GM12874 (cell line): ENCODE results near the gene FGFBP3.

ENCODE experiments used
- TF ChIP-seq, protein P1 (sequence below): IDR thresholded peaks from 2 replicates; pipeline ENCODE4 v1.5.1; 2011; ENCODE audit warnings: low read depth, mild to moderate bottlenecking, control low read depth, low read length, moderate library complexity; ENCODE audit not compliant: insufficient read depth

The FGFBP3 gene

DNA sequence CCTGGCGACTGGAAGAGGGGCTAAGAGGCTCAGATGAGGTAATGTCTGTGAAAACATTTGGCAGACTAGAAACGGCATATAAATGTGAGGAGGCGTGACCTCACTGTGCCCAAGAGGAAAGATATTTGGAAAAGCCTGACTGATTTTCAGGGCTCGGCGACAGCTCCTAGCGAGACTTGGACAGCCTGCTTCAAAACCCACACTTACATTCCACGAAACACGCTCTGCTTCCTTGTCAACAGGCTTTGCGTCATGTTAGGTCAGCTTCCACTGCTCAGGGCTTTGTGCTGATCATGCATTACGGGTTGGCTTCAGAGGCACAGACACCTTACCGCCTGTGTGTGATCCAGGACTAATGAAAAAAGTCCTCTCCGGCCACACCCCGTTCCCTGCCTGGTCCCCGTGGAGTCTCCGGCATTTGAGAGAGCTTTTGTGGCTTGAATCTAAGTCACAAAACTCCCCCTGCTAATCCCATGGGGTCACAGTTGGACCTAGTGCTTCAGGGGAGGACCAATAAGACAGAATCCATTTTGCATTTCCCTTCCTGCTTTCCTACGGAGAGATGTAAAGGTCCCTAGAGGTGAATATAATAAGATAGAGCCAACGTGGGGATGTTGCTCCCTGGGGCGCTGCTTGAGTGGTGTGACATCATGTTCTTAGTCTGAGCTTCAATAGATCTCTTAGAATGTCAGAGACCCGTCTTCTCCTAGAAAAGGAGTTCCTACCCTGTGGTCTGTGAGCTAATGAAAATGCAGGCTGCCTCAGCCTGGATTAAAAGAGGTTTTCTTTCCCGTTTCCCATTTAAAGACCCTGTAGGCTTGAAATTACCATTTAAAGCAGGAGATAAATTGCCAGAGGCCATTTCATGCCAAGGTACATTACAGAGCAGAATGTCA, 25.5 kb downstream of the FGFBP3 start:
- TF ChIP-seq, protein P1, sequence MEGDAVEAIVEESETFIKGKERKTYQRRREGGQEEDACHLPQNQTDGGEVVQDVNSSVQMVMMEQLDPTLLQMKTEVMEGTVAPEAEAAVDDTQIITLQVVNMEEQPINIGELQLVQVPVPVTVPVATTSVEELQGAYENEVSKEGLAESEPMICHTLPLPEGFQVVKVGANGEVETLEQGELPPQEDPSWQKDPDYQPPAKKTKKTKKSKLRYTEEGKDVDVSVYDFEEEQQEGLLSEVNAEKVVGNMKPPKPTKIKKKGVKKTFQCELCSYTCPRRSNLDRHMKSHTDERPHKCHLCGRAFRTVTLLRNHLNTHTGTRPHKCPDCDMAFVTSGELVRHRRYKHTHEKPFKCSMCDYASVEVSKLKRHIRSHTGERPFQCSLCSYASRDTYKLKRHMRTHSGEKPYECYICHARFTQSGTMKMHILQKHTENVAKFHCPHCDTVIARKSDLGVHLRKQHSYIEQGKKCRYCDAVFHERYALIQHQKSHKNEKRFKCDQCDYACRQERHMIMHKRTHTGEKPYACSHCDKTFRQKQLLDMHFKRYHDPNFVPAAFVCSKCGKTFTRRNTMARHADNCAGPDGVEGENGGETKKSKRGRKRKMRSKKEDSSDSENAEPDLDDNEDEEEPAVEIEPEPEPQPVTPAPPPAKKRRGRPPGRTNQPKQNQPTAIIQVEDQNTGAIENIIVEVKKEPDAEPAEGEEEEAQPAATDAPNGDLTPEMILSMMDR: no peak

DNA sequence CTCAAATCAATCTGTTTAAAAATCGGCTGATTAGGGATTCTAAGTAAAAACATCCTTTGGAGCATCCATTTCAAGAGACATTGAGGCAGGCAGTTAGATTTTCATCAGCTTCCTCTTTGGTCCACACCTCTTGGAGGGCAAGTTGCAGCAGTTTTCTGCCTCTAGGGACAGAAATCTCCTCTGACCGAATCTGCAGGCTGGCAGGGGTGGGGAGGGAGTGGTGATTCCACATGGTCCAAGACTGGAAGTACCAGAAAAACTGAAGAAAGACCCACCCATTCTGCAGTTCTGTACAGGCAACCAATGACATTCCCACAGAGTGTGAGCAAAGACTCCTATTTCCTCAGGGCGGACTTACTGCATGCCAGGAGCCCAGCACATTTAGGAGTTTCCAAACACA, 29.0 kb downstream of the FGFBP3 start:
- TF ChIP-seq, protein P1: no peak

DNA sequence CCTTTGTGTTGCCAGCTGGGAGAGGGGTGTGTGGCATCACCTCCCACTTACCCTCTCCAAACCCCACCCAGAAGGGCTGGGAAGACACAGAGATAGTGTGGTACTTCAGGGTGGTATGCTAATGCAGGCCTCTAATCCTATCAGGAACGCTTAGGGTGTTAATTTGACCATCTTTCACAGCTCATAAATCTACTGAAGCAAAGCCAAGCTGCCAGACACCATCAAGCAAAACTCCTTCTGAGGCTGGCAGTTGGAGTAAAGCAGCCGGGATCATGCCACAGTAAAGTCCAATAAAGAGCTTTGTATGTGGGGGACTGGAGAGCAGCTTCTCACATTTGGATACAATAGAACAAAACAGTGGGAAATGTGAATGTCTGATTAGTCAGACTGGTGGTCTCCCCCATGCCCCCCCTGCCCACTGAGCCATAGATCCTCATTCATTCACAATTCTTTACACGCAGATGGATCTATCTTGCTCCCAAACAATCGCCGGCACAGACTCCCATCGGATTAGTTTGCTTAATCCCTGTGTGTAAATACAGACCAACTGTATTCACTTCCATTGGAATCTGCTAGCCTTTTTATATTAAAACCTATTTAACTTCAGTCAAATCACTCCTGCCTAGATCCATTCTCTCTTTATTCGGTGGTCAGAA, 29.6 kb downstream of the FGFBP3 start:
- TF ChIP-seq, protein P1: no peak

- TF ChIP-seq, protein P1: no peak
Measured at GRCh38 chr10:91875779-91876178, 33.5 kb downstream of the FGFBP3 start.

DNA sequence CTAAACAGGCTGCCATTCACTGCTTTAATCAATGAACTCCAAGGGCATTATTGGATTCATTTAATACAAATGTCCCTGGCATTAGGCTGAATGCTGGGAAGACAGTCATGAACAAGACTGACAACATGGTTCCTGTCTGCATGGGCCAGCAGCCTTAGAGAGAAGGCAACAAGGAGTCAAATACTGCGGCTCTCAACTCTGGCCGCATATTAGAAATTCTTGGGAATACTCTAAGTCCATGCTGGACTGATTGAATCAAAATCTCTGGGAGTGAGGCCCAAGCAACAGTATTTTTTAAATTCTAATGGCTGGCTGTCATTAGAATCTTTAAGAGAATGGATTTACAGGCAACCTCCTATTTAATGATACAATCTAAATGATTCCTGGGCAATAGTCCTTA, 34.1 kb downstream of the FGFBP3 start:
- TF ChIP-seq, protein P1: no peak

GRCh38 chr10:91865562-91866081, 43.7 kb downstream of the FGFBP3 start:
- TF ChIP-seq, protein P1: no peak

GRCh38 chr10:91864744-91865143, 44.5 kb downstream of the FGFBP3 start:
- TF ChIP-seq, protein P1: no peak
